ENCODE measurements around the gene CST7. TPM values are rescaled to one million over a fixed set of nuclear protein-coding genes. Genes with fewer than 3 reads are reported as not detected.
A peak's percentile ranks its signal among the peaks of the same experiment; 100 is the strongest.

CST7 gene
- total and polyA plus RNA-seq, 2 of the 13 experiments (the other 11 are each of a cell fraction or from before 2014, with no cell fraction given): not detected

- TF ChIP-seq HES4 (CRISPR knock-in tag; IDR thresholded peaks at IDR 0.05; ENCODE audit: borderline replicate concordance) (no peak), STAG1 (CRISPR knock-in tag; IDR thresholded peaks at IDR 0.05) (peak; percentile 68), ELF3 (CRISPR knock-in tag; IDR thresholded peaks at IDR 0.05) (0 out of 2 replicates have a peak, but pooled peaks have one; percentile 19), ZNF530 (CRISPR knock-in tag; IDR thresholded peaks at IDR 0.05; ENCODE audit: low read depth) (no peak), ZNF883 (CRISPR knock-in tag; IDR thresholded peaks at IDR 0.05; ENCODE audit: not compliant biosample characterization) (no peak), ZKSCAN8 (CRISPR knock-in tag; IDR thresholded peaks at IDR 0.05; ENCODE audit: borderline replicate concordance) (0 out of 2 replicates have a peak, but pooled peaks have one; percentile 26), ZBTB43 (CRISPR knock-in tag; conservative IDR thresholded peaks at IDR 0.05) (no peak), KAT7 (CRISPR knock-in tag; IDR thresholded peaks at IDR 0.05; ENCODE audit: borderline replicate concordance) (no peak)
These were observed 44.5 kb downstream of the CST7 start (continued) for GRCh38 chr20:24993337-24994185.

GRCh38 chr20:24994186-24994465 lies 45.1 kb downstream of the CST7 start:
- in situ Hi-C loops (cut with HindIII; ENCODE audit: extremely low pct_ligation_motif_present, low pct_unique_long_range_greater_than_20kb) (loop anchor here (5.0 to 10.0 kb wide), 2 partner anchors 203 to 301 kb away; partner anchors contain the start of gene ENTPD6), intact Hi-C loops (cut with micrococcal nuclease; ENCODE audit: unreplicated experiment) (loop anchor here (1.0 to 10.0 kb wide), 3 partner anchors 38 to 401 kb away; partner anchors contain the start of gene ABHD12)
- Histone ChIP-seq H3K9ac (ENCODE audit: insufficient read depth, low read depth, low read length) (no peak overlapping the region), H3K4me1 (ENCODE audit: insufficient read depth, low read length) (peaks cover 53% of the 10 kb centered on the region), H3K9me3 (ENCODE audit: low read length) (no peaks in the 10 kb centered on the region), H2AFZ (ENCODE audit: low read length) (peak overlapping the region; percentile 68), H3K27ac (ENCODE audit: extremely low read length, insufficient read depth, low read length) (no peak overlapping the region), H3K79me2 (ENCODE audit: insufficient read depth, low read length) (peaks cover 32% of the 10 kb centered on the region), H3K4me3 (replicated peaks in 1 of 3; ENCODE audit: insufficient read depth in 1 of 3, low read depth in 2 of 3, low read length in 3 of 3) (no peak overlapping the region), H3K36me3 (replicated peaks in 1 of 2; ENCODE audit: control insufficient read depth in 1 of 2, insufficient read depth in 2 of 2, low read length in 2 of 2) (no peaks in the 10 kb centered on the region), H3K27me3 (ENCODE audit: control insufficient read depth in 1 of 2, insufficient read depth in 2 of 2, low read length in 2 of 2) (peaks cover 1 to 7% of the 10 kb centered on the region in 2 experiments; a peak in 2 of 5 replicates), H4K20me1 (ENCODE audit: insufficient read depth, low read length) (no peaks in the 10 kb centered on the region), H3K4me2 (ENCODE audit: low read depth, low read length) (peak overlapping the region; percentile 97)
- WGBS (ENCODE audit: low lambda C conversion rate): 53% methylated on average over 1 of the region's 1 CpG
- POLR2A ChIA-PET: interaction anchor here (0.8 to 1.9 kb wide), 5 partner anchors 39 to 254 kb away, joined by 3 to 6 read pairs (median 4); partner anchors contain the start of gene PYGB
- DNase-seq (ENCODE audit: low spot score) (no peak), ATAC-seq (no peak), FAIRE-seq (no peak)
- no TSS peak for BruUV-seq (replicated peaks)
- CTCF ChIA-PET (ENCODE audit: low intra/inter-chr PET ratio, low total read pairs): interaction anchor here (0.8 to 6.9 kb wide), 9 partner anchors 39 to 302 kb away, joined by 3 to 138 read pairs (median 5); partner anchors contain the start of gene PYGB
- no peak for TF ChIP-seq SUZ12 (IDR thresholded peaks at IDR 0.05; ENCODE audit: low read depth, low read length)
- no peak for TF ChIP-seq PRDM4 (CRISPR knock-in tag; IDR thresholded peaks at IDR 0.05; ENCODE audit: borderline replicate concordance)
- TF ChIP-seq MIER3 (CRISPR knock-in tag; IDR thresholded peaks at IDR 0.05; ENCODE audit: borderline replicate concordance): no peak
- TF ChIP-seq ZFY (CRISPR knock-in tag; IDR thresholded peaks at IDR 0.05): no peak
- TF ChIP-seq HNF4G (IDR thresholded peaks at IDR 0.05; ENCODE audit: borderline replicate concordance, low read depth, low read length): no peak
- TF ChIP-seq HNF4G (CRISPR knock-in tag; IDR thresholded peaks at IDR 0.05; ENCODE audit: borderline replicate concordance, low read depth): no peak
- TF ChIP-seq ZNF710 (CRISPR knock-in tag; IDR thresholded peaks at IDR 0.05; ENCODE audit: borderline replicate concordance): 0 out of 2 replicates have a peak, but pooled peaks have one; percentile 22
- TF ChIP-seq MBNL3 (CRISPR knock-in tag; conservative IDR thresholded peaks at IDR 0.05): no peak
- TF ChIP-seq NBN (conservative IDR thresholded peaks at IDR 0.05): 0 out of 2 replicates have a peak, but pooled peaks have one; percentile 66

All from HepG2 (cell line).